Lower leg skin (tissue), 4 donors: ENCODE measurements around the gene CEBPZ. TPM values are rescaled to one million over a fixed set of nuclear protein-coding genes. Genes with fewer than 3 reads are reported as not detected.

Source experiments
- DNase-seq, 2 donors: peaks; one replicate each; pipeline ENCODE4 v3.0.0-alpha.2; 2019; ENCODE audit warnings: low spot score in 2 of 2
- H3K4me3 ChIP-seq: fragments of 200-600 bp; sonication (generic); 2 replicates; pipeline ENCODE4 v1.5.1; 2017; ENCODE audit warnings: mild to moderate bottlenecking, low read depth; ENCODE audit not compliant: poor library complexity, severe bottlenecking
- POLR2A ChIP-seq, 2 donors: fragments of 450-650 bp; IDR thresholded peaks; one replicate each; pipeline ENCODE4 v1.6.1; 2016 to 2017; ENCODE audit warnings: antibody characterized with exemption in 2 of 2, mild to moderate bottlenecking in 1 of 2, moderate library complexity in 1 of 2
- WGBS, 2 donors: methylation state at CpG; one replicate each; pipeline ENCODE4 v1.1.5; 2018; 5-methylcytosine and 5-hydroxymethylcytosine counted together
- intact Hi-C: fragments of 100-400 bp; cut with DNase I; formaldehyde crosslinking; loops from one replicate; pipeline ENCODE4 v1.15.0; 2023; ENCODE audit warnings: low total_unique reads
- total RNA-seq, 4 donors: library from RNA; depleted of rRNA; stranded (reverse); fragments of >200 nt; gene quantifications; one replicate each; pipeline ENCODE4 v1.1.0, GENCODE V29; 2016
- TF ChIP-seq, protein P1 (sequence below), 3 donors: fragments of 450-650 bp; IDR thresholded peaks; one replicate each; pipeline ENCODE4 v1.5.1; 2016; ENCODE audit warnings: antibody characterized with exemption in 3 of 3, mild to moderate bottlenecking in 3 of 3, moderate library complexity in 2 of 3

Gene CEBPZ
- total RNA-seq, 4 donors from 2014 or later = 21.0 to 28.5 (median 25.2) TPM

DNA sequence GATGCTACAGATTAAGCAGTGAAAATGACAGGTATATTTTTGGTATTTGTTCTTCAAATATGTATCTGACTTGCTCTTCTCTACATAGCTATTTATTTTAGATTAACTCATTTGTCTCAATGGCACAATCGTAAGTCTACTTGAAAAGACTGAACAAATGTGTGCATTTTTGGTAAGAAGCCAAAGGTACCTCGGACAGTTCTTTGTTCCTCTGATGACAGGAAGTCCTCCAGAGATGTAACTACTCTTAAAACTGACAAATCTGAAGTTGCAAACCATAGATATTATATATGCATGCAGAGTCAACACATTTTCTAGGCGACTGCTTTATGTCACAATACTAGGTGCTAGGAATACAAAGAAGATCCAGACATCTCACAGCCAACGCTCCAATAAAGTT lies 36.7 kb upstream of the CEBPZ start:
- no peak for TF ChIP-seq POLR2A (IDR thresholded peaks at IDR 0.05)
- TF ChIP-seq, protein P1, sequence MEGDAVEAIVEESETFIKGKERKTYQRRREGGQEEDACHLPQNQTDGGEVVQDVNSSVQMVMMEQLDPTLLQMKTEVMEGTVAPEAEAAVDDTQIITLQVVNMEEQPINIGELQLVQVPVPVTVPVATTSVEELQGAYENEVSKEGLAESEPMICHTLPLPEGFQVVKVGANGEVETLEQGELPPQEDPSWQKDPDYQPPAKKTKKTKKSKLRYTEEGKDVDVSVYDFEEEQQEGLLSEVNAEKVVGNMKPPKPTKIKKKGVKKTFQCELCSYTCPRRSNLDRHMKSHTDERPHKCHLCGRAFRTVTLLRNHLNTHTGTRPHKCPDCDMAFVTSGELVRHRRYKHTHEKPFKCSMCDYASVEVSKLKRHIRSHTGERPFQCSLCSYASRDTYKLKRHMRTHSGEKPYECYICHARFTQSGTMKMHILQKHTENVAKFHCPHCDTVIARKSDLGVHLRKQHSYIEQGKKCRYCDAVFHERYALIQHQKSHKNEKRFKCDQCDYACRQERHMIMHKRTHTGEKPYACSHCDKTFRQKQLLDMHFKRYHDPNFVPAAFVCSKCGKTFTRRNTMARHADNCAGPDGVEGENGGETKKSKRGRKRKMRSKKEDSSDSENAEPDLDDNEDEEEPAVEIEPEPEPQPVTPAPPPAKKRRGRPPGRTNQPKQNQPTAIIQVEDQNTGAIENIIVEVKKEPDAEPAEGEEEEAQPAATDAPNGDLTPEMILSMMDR (IDR thresholded peaks at IDR 0.05) = no peak
- no peak overlapping the region for H3K4me3 ChIP-seq
- intact Hi-C loops = no loop called here
- 87% methylated on average over 4 of the region's 4 CpGs for WGBS, 2 donors
- DNase-seq = no peak

DNA sequence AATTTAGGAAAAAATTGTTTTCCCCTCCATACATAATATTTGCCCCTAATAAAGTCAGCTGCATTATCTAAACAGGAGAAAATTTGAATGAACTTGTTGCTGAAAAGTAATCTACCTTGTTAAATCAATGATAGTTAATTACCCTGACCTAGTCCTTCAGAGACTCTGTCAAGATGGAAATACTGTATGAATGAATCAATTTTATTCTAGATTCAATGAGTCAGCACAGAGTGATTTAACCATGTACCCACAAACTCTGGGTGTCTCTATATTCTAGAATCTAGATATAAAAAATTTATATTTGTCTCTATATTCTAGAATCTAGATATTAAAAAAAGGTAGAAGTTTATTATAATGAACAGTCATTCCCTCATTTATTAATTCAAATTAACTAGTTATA lies 36.3 kb upstream of the CEBPZ start:
- intact Hi-C loops = no loop called here

DNA sequence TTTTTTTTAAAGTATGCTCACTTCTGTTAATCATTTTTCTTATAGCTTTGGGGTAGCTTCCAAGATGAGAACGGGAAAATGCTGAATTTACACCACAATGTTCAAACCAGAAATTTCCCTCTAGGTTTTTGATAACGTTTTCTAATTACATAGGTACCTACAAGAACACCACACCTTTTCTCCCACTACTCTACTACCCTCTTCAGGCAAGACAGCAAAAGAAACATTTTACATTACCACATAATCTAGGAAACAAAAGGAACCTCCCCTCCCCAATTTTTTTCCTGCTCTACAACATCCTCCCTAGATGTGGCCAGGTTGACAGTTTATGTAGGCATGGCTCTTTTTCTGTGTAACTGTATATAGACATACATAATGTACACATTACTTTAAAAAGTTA lies 32.4 kb upstream of the CEBPZ start:
- intact Hi-C loops = no loop called here
- WGBS, 2 donors = 78 to 81% methylated on average over 2 of the region's 2 CpGs
- no peak for TF ChIP-seq POLR2A (IDR thresholded peaks at IDR 0.05)
- TF ChIP-seq, protein P1 (IDR thresholded peaks at IDR 0.05) = no peak
- no peak for DNase-seq
- no peak overlapping the region for H3K4me3 ChIP-seq

More for the DNA sequence above, 36.3 kb upstream of the CEBPZ start:
- DNase-seq = no peak
- H3K4me3 ChIP-seq = no peak overlapping the region
- TF ChIP-seq POLR2A (IDR thresholded peaks at IDR 0.05) = no peak
- TF ChIP-seq, protein P1 (IDR thresholded peaks at IDR 0.05) = no peak

DNA sequence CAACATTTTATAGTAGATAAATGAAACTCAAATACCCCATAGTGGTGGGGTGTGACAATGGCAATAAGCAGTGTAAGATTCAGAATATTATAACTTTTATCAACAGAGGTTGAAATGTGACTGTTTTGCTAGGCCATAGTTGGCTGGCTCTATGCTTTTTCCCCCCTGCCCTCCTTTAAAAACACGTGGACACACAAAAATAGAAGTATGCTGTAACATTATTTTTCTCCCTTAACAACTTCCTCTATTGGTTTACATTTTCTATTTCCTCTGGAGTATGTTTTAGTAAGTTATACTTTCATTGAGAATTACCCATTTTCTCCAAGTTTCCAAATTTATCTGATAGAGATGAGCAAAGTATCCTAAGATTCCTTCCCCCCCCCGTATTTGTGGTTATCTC lies 31.1 kb upstream of the CEBPZ start:
- no peak overlapping the region for H3K4me3 ChIP-seq
- TF ChIP-seq POLR2A (IDR thresholded peaks at IDR 0.05) = no peak
- TF ChIP-seq, protein P1 (IDR thresholded peaks at IDR 0.05) = no peak
- WGBS, 2 donors = 86% methylated on average over 2 of the region's 2 CpGs
- DNase-seq = no peak
- intact Hi-C loops = no loop called here

DNA sequence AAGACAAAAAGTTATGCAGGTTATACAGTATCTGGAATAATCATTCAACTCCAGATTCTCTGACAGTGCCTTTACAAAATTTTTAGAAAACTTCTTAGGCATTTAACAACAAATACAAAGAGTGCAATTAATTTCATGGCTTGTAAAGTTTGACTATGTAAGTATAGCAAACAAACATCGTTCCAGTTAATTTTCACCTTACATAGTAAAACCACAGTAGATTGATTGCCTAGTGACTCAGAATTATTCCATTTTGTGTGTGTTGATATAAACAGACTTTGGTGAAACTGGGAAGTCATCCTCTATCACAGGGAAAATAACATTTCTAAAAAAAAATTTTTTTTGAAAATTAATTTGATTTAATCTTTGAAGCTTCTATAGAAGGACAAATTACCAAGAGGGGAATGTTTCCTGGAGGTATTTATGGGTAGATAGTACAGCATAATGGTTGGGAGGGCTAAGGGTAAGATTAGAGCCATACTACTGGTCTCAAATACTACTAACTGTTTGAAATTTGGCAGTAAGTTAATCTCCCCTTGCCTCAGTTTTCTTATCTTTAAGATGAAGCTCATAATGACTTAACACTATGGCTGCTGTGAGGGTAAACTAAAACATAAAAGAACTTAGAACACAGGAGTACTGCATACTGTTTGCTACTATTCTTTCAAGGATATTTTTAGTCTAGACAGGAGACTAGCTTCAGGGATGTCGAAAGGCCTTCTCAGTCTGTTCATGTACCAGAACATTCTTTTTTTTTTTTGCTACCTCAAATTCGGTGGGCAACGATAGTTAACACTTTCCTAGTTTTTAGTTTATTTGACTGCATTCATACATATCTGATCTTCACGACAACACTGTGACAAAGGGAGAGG lies 19.7 kb upstream of the CEBPZ start:
- TF ChIP-seq, protein P1 (IDR thresholded peaks at IDR 0.05) = no peak
- TF ChIP-seq POLR2A (IDR thresholded peaks at IDR 0.05) = no peak
- intact Hi-C loops = no loop called here
- 85 to 91% methylated on average over 5 of the region's 5 CpGs for WGBS, 2 donors
- no peak for DNase-seq
- H3K4me3 ChIP-seq = no peak overlapping the region

DNA sequence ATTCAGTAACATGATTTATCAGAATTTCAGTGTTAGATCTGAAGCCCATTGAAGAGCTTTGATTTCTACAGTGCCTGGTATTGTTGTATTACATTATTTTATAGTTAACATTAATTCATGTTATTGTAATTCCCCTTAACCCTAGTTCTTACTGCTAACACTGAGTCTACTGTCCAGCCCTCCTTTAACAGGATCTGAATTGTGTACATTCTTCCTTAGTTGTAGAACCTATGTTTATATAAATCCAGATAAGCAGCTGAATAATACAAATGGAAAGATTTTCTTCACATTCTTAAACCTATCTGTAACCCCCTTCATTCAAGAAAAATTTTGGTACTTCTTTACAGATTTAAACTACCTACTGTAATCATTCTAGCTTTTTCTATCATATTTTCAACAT lies 14.8 kb upstream of the CEBPZ start:
- intact Hi-C loops = no loop called here
- TF ChIP-seq, protein P1 (IDR thresholded peaks at IDR 0.05) = no peak
- TF ChIP-seq POLR2A (IDR thresholded peaks at IDR 0.05) = no peak
- DNase-seq = no peak
- no peak overlapping the region for H3K4me3 ChIP-seq
